ENCODE measurements around the gene RPP14.

Gene RPP14

GRCh38 chr3:58292866-58293265 is 13.2 kb upstream of the RPP14 start:
- DNase-seq = no peak

GRCh38 chr3:58293516-58293915 is 12.5 kb upstream of the RPP14 start:
- DNase-seq = no peak

GRCh38 chr3:58296269-58296668 is 9.8 kb upstream of the RPP14 start:
- no peak for DNase-seq

GRCh38 chr3:58296843-58297242 is 9.2 kb upstream of the RPP14 start:
- no peak for DNase-seq

- no peak for DNase-seq
Measured at GRCh38 chr3:58298190-58298589, 7.9 kb upstream of the RPP14 start.

- DNase-seq = no peak
Measured at GRCh38 chr3:58299075-58299474, 7.0 kb upstream of the RPP14 start.

- no peak for DNase-seq
Measured at GRCh38 chr3:58299839-58300516, 6.1 kb upstream of the RPP14 start.

- DNase-seq = peak; percentile 10
Measured at GRCh38 chr3:58307639-58308215, 1.7 kb downstream of the RPP14 start.

- no peak for DNase-seq
Measured at GRCh38 chr3:58308728-58309127, 2.7 kb downstream of the RPP14 start.

- no peak for DNase-seq
Measured at GRCh38 chr3:58317811-58318210, 11.8 kb downstream of the RPP14 start.

- no peak for DNase-seq
Measured at GRCh38 chr3:58321791-58322190, 15.7 kb downstream of the RPP14 start.

- DNase-seq = no peak
Measured at GRCh38 chr3:58322793-58323192, 16.7 kb downstream of the RPP14 start.

GRCh38 chr3:58323529-58324390 is 17.7 kb downstream of the RPP14 start:
- DNase-seq = no peak

- no peak for DNase-seq
Measured at GRCh38 chr3:58324391-58325390, 18.6 kb downstream of the RPP14 start.

GRCh38 chr3:58325525-58325992 is 19.5 kb downstream of the RPP14 start:
- no peak for DNase-seq

GRCh38 chr3:58326267-58326900 is 20.3 kb downstream of the RPP14 start:
- no peak for DNase-seq

GRCh38 chr3:58329150-58329921 is 23.3 kb downstream of the RPP14 start:
- no peak for DNase-seq

- no peak for DNase-seq
Measured at GRCh38 chr3:58329922-58330413, 23.9 kb downstream of the RPP14 start.

- no peak for DNase-seq
Measured at GRCh38 chr3:58331593-58332152, 25.6 kb downstream of the RPP14 start.

GRCh38 chr3:58332575-58333188 is 26.6 kb downstream of the RPP14 start, which contains the start of gene PXK:
TSS of gene PXK (plus strand) at chr3:58332892. CDS start at chr3:58332989, 97 bp downstream.
- DNase-seq = no peak

Measured in NCI-H1105 (cell line).